IMR-90 (cell line): Measurements from ENCODE around the gene GLB1L. TPM values are rescaled to one million over a fixed set of nuclear protein-coding genes. Genes with fewer than 3 reads are reported as not detected.

Experiments
- ATAC-seq: fragments of 200-7000 bp; cut with Tn5 transposase; 2 replicates; pipeline ENCODE4 v1.9.1; 2020; ENCODE audit warnings: low read depth, mild to moderate bottlenecking, moderate library complexity
- BruUV-seq: library from RNA; stranded (reverse); fragments of 400-500 nt; replicated peaks from 2 replicates; lab custom pipeline; 2021; lab: Mats Ljungman, UMichigan
- CTCF ChIA-PET: fragments of 300-600 bp; formaldehyde crosslinking; extraction: SDS; loops from one replicate; lab custom pipeline; 2021; ENCODE audit warnings: antibody characterized with exemption; lab: Yijun Ruan, JAX
- POLR2A ChIA-PET: fragments of 300-600 bp; sonication (Branson Sonifier 250); formaldehyde crosslinking; loops from one replicate; lab custom pipeline; 2022; ENCODE audit warnings: antibody characterized with exemption; ENCODE audit not compliant: unreplicated experiment; lab: Charles Lee
- DNase-seq: peaks from one replicate; pipeline ENCODE4 v3.0.0; 2013
- H2AFZ ChIP-seq: replicated peaks from 2 replicates; pipeline ENCODE3; 2013; ENCODE audit warnings: low read length, mild to moderate bottlenecking; ENCODE audit not compliant: poor library complexity
- H2AK5ac ChIP-seq: 2 replicates; pipeline ENCODE4 v1.6.1; 2013; ENCODE audit warnings: low read depth, low read length, inconsistent platforms
- H2AK9ac ChIP-seq: replicated peaks from 2 replicates; pipeline ENCODE3; 2013; ENCODE audit warnings: mild to moderate bottlenecking, low read depth, low read length, moderate library complexity; ENCODE audit not compliant: poor library complexity
- H2BK120ac ChIP-seq: 2 replicates; pipeline ENCODE4 v1.6.1; 2013; ENCODE audit warnings: low read depth, low read length, inconsistent platforms
- H2BK15ac ChIP-seq: 3 replicates; pipeline ENCODE4 v1.6.1; 2013; ENCODE audit warnings: low read depth, low read length, inconsistent platforms
- H2BK20ac ChIP-seq: 2 replicates; pipeline ENCODE4 v1.6.1; 2013; ENCODE audit warnings: low read depth, mild to moderate bottlenecking, inconsistent platforms, low read length, moderate library complexity
- H2BK5ac ChIP-seq: 2 replicates; pipeline ENCODE4 v1.6.1; 2013; ENCODE audit warnings: mild to moderate bottlenecking, low read depth, low read length, inconsistent platforms; ENCODE audit not compliant: poor library complexity, severe bottlenecking
- H3K14ac ChIP-seq: replicated peaks from 2 replicates; pipeline ENCODE4 v1.6.1; 2013; ENCODE audit warnings: low read depth, low read length, inconsistent platforms
- H3K18ac ChIP-seq: 2 replicates; pipeline ENCODE4 v1.6.1; 2013; ENCODE audit warnings: low read depth, low read length, control low read depth
- H3K23ac ChIP-seq: 2 replicates; pipeline ENCODE4 v1.6.1; 2013; ENCODE audit warnings: low read depth, low read length, inconsistent platforms
- H3K27ac ChIP-seq: 2 replicates; pipeline ENCODE4 v1.5.1; 2013; ENCODE audit warnings: mild to moderate bottlenecking, control low read depth, low read length; ENCODE audit not compliant: insufficient read depth
- H3K27me3 ChIP-seq: 2 replicates; pipeline ENCODE4 v1.6.1; 2013; ENCODE audit warnings: low read length; ENCODE audit not compliant: control insufficient read depth, insufficient read depth
- H3K36me3 ChIP-seq: 2 replicates; pipeline ENCODE4 v1.6.1; 2013; ENCODE audit warnings: low read length, mixed read lengths; ENCODE audit not compliant: control insufficient read depth, insufficient read depth
- H3K4ac ChIP-seq: 2 replicates; pipeline ENCODE4 v1.6.1; 2013; ENCODE audit warnings: low read depth, low read length, inconsistent platforms
- H3K4me1 ChIP-seq: 2 replicates; pipeline ENCODE4 v1.6.1; 2013; ENCODE audit warnings: low read length, mixed read lengths; ENCODE audit not compliant: control insufficient read depth, insufficient read depth
- H3K4me2 ChIP-seq: 2 replicates; pipeline ENCODE4 v1.6.1; 2013; ENCODE audit warnings: low read depth, mild to moderate bottlenecking, control low read depth, low read length, moderate library complexity
- H3K4me3 ChIP-seq: 2 replicates; pipeline ENCODE4 v1.5.1; 2013; ENCODE audit warnings: low read depth, mild to moderate bottlenecking, control low read depth, low read length, moderate library complexity; ENCODE audit not compliant: insufficient read depth
- H3K56ac ChIP-seq: 2 replicates; pipeline ENCODE4 v1.6.1; 2013; ENCODE audit warnings: low read length, inconsistent platforms; ENCODE audit not compliant: insufficient read depth; ENCODE audit errors: extremely low read depth
- H3K79me1 ChIP-seq, 2 experiments: 2 replicates each; pipeline ENCODE4 v1.6.1; 2013; ENCODE audit warnings: low read length in 2 of 2, inconsistent platforms in 1 of 2, low read depth in 1 of 2
- H3K9ac ChIP-seq: 2 replicates; pipeline ENCODE4 v1.6.1; 2013; ENCODE audit warnings: low read depth, low read length, control low read depth
- H3K9me1 ChIP-seq: 2 replicates; pipeline ENCODE4 v1.6.1; 2013; ENCODE audit warnings: low read length, inconsistent platforms; ENCODE audit not compliant: insufficient read depth
- H3K9me3 ChIP-seq: 2 replicates; pipeline ENCODE4 v1.6.1; 2013; ENCODE audit warnings: low read length; ENCODE audit not compliant: control insufficient read depth, insufficient read depth
- H4K20me1 ChIP-seq: 2 replicates; pipeline ENCODE4 v1.6.1; 2013; ENCODE audit warnings: low read length, inconsistent platforms; ENCODE audit not compliant: insufficient read depth
- H4K5ac ChIP-seq: 2 replicates; pipeline ENCODE4 v1.6.1; 2013; ENCODE audit warnings: mild to moderate bottlenecking, low read depth, low read length, control low read depth
- H4K8ac ChIP-seq, 2 experiments: 2 replicates each; pipeline ENCODE4 v1.6.1; 2013; ENCODE audit warnings: low read depth in 2 of 2, low read length in 2 of 2, control low read depth in 1 of 2, inconsistent platforms in 1 of 2
- H4K91ac ChIP-seq: 2 replicates; pipeline ENCODE4 v1.6.1; 2013; ENCODE audit warnings: low read depth, low read length, inconsistent platforms; ENCODE audit not compliant: insufficient read depth
- BHLHE40 ChIP-seq: fragments of 150-350 bp; IDR thresholded peaks from 2 replicates; pipeline ENCODE4 v1.6.1; 2016; ENCODE audit warnings: mild to moderate bottlenecking, low read depth, low read length
- CEBPB ChIP-seq: IDR thresholded peaks from 2 replicates; pipeline ENCODE4 v1.6.1; 2012; ENCODE audit warnings: low read depth, low read length, improper control_type of control experiment
- CHD1 ChIP-seq: IDR thresholded peaks from 2 replicates; pipeline ENCODE4 v1.6.1; 2012; ENCODE audit warnings: low read depth, low read length, improper control_type of control experiment
- FOS ChIP-seq: fragments of 150-350 bp; IDR thresholded peaks from 2 replicates; pipeline ENCODE4 v1.6.1; 2016; ENCODE audit warnings: low read depth, low read length
- MAZ ChIP-seq: IDR thresholded peaks from 2 replicates; pipeline ENCODE4 v1.6.1; 2012; ENCODE audit warnings: low read depth, mild to moderate bottlenecking, low read length, improper control_type of control experiment, moderate library complexity, borderline replicate concordance
- MXI1 ChIP-seq: IDR thresholded peaks from 2 replicates; pipeline ENCODE4 v1.6.1; 2012; ENCODE audit warnings: low read depth, mild to moderate bottlenecking, low read length, moderate library complexity, borderline replicate concordance
- POLR2A ChIP-seq: IDR thresholded peaks from 2 replicates; pipeline ENCODE4 v1.6.1; 2012; ENCODE audit warnings: mild to moderate bottlenecking, low read depth, low read length
- RCOR1 ChIP-seq: IDR thresholded peaks from 2 replicates; pipeline ENCODE4 v1.6.1; 2012; ENCODE audit warnings: mild to moderate bottlenecking, low read length, improper control_type of control experiment; ENCODE audit not compliant: insufficient replicate concordance
- RFX5 ChIP-seq: IDR thresholded peaks from 2 replicates; pipeline ENCODE4 v1.8.0; 2012; ENCODE audit warnings: low read depth, mild to moderate bottlenecking, low read length, moderate library complexity
- SMC3 ChIP-seq: fragments of 150-350 bp; IDR thresholded peaks from 2 replicates; pipeline ENCODE4 v1.6.1; 2016; ENCODE audit warnings: low read depth, mild to moderate bottlenecking, antibody characterized with exemption, low read length, moderate library complexity
- WGBS, 2 experiments: methylation state at CpG; one replicate each; pipeline versions ENCODE4 v1.1.5 to v1.1.7; 2013; ENCODE audit warnings: missing lambda C conversion rate in 2 of 2; ENCODE audit not compliant: insufficient read length in 1 of 2; ENCODE audit errors: extremely low coverage in 2 of 2; 5-methylcytosine and 5-hydroxymethylcytosine counted together
- dilution Hi-C: fragments of 300-500 bp; cut with HindIII; formaldehyde crosslinking; loops from one replicate; pipeline ENCODE4 v1.14.3; 2018; ENCODE audit warnings: low sequenced_read_pairs; ENCODE audit not compliant: unreplicated experiment
- in situ Hi-C: fragments of 300-500 bp; cut with MboI; formaldehyde crosslinking; loops from 3 replicates; pipeline ENCODE4 v1.14.3; 2019; ENCODE audit warnings: low sequenced_read_pairs, inconsistent platforms, mixed read lengths
- intact Hi-C: fragments of 100-400 bp; cut with micrococcal nuclease; formaldehyde crosslinking; loops from 2 replicates; pipeline ENCODE4 v1.10.0; 2022
- polyA plus RNA-seq, 3 experiments: library from polyadenylated mRNA; depleted of rRNA; stranded (reverse); fragments of >200 nt; gene quantifications; 2 replicates each; pipeline ENCODE4 v1.2.3, GENCODE V29; 2012; ENCODE audit warnings: low replicate concordance in 1 of 3
- total RNA-seq: library from RNA; depleted of rRNA; stranded (reverse); fragments of >200 nt; gene quantifications from 2 replicates; pipeline ENCODE4 v1.2.3, GENCODE V29; 2012
- TF ChIP-seq, protein P1 (sequence below): conservative IDR thresholded peaks from 2 replicates; pipeline ENCODE4 v1.5.1; 2012; ENCODE audit warnings: mild to moderate bottlenecking, low read depth, low read length, improper control_type of control experiment
- TF ChIP-seq, protein P2 (sequence below): fragments of 150-350 bp; IDR thresholded peaks from 2 replicates; pipeline ENCODE4 v1.6.1; 2017; ENCODE audit warnings: mild to moderate bottlenecking, antibody characterized with exemption, low read length, low read depth
- TF ChIP-seq, protein P3 (sequence below): fragments of 150-350 bp; IDR thresholded peaks from 2 replicates; pipeline ENCODE4 v1.6.1; 2016; ENCODE audit warnings: low read depth, mild to moderate bottlenecking, low read length, moderate library complexity, borderline replicate concordance

GLB1L gene
- total and polyA plus RNA-seq, 2 of the 4 experiments (the other 2 are of a cell fraction): 4.1 to 6.2 TPM

DNA sequence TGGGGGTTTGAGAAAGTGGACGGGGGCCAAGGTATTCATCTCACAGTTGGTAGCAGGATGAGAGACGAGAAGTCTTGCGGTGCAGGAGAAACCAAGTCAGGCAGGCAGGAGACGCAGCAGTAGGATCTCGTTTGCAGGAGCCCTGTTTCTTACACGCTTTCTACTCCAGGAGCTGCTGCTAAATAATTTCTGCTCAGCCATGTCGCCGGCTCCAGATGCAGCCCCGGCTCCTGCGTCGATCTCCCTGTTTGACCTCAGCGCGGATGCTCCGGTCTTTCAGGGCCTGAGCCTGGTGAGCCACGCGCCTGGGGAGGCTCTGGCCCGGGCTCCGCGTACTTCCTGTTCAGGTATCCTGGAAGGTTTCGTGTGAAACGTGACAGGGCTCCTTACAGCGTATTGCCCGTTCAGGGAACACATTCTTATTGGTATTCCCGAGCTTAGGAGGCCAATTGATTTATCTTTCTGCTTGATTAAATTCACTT lies 15.1 kb downstream of the GLB1L start:
- BruUV-seq: no TSS peak
- no peak overlapping the region for H2BK15ac ChIP-seq
- WGBS, 2 experiments: 1% methylated on average over 14 of the region's 24 CpGs; no CpG with 5 or more reads in 1 of the 2 experiments
- in situ Hi-C loops (no loop called here), intact Hi-C loops (loop anchor here (2.0 kb wide), 1 partner anchor 59 kb away; no protein-coding TSS in a partner anchor), dilution Hi-C loops (no loop called here)
- H3K4ac ChIP-seq: peak overlapping the region; percentile 73
- no peak overlapping the region for H2BK20ac ChIP-seq
- peak overlapping the region; percentile 80 for H3K4me2 ChIP-seq
- H4K8ac ChIP-seq: peak overlapping the region; percentile 38 to 86
- peak overlapping the region; percentile 51; the same call in 1 of the 2 replicates for H4K5ac ChIP-seq
- peak; percentile 55 for DNase-seq
- peak overlapping the region; percentile 72 for H3K23ac ChIP-seq
- H3K9me1 ChIP-seq: peaks cover 8% of the 10 kb centered on the region; the same call in 1 of the 2 replicates
- CTCF ChIA-PET: interaction anchor here (0.6 to 1.3 kb wide), 2 partner anchors 61 to 65 kb away, joined by 3 to 8 read pairs; no protein-coding TSS in a partner anchor
- TF ChIP-seq RFX5: no peak
- TF ChIP-seq, protein P1, sequence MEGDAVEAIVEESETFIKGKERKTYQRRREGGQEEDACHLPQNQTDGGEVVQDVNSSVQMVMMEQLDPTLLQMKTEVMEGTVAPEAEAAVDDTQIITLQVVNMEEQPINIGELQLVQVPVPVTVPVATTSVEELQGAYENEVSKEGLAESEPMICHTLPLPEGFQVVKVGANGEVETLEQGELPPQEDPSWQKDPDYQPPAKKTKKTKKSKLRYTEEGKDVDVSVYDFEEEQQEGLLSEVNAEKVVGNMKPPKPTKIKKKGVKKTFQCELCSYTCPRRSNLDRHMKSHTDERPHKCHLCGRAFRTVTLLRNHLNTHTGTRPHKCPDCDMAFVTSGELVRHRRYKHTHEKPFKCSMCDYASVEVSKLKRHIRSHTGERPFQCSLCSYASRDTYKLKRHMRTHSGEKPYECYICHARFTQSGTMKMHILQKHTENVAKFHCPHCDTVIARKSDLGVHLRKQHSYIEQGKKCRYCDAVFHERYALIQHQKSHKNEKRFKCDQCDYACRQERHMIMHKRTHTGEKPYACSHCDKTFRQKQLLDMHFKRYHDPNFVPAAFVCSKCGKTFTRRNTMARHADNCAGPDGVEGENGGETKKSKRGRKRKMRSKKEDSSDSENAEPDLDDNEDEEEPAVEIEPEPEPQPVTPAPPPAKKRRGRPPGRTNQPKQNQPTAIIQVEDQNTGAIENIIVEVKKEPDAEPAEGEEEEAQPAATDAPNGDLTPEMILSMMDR: no peak
- TF ChIP-seq RCOR1: no peak
- peak; percentile 62; the same call in 1 of the 2 replicates for TF ChIP-seq MXI1
- peak; percentile 46; the same call in 1 of the 2 replicates for TF ChIP-seq BHLHE40
- TF ChIP-seq, protein P2, sequence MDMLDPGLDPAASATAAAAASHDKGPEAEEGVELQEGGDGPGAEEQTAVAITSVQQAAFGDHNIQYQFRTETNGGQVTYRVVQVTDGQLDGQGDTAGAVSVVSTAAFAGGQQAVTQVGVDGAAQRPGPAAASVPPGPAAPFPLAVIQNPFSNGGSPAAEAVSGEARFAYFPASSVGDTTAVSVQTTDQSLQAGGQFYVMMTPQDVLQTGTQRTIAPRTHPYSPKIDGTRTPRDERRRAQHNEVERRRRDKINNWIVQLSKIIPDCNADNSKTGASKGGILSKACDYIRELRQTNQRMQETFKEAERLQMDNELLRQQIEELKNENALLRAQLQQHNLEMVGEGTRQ: no peak
- TF ChIP-seq, protein P3, sequence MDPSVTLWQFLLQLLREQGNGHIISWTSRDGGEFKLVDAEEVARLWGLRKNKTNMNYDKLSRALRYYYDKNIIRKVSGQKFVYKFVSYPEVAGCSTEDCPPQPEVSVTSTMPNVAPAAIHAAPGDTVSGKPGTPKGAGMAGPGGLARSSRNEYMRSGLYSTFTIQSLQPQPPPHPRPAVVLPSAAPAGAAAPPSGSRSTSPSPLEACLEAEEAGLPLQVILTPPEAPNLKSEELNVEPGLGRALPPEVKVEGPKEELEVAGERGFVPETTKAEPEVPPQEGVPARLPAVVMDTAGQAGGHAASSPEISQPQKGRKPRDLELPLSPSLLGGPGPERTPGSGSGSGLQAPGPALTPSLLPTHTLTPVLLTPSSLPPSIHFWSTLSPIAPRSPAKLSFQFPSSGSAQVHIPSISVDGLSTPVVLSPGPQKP: no peak
- peak; percentile 61; the same call in 1 of the 2 replicates for TF ChIP-seq POLR2A
- no peak for TF ChIP-seq FOS
- TF ChIP-seq SMC3: 0 out of 2 replicates have a peak, but pooled peaks have one; percentile 6
- no peak for TF ChIP-seq CEBPB
- TF ChIP-seq MAZ: no peak
- TF ChIP-seq CHD1: no peak
- peak overlapping the region; percentile 40 for H3K27ac ChIP-seq
- ATAC-seq: peak; percentile 5; the same call in 1 of the 2 replicates
- H3K79me1 ChIP-seq: peaks cover 46 to 55% of the 10 kb centered on the region in 2 experiments
- peak overlapping the region; percentile 99 for H2AFZ ChIP-seq
- H3K18ac ChIP-seq: peak overlapping the region; percentile 14; the same call in 1 of the 2 replicates
- peaks cover 5% of the 10 kb centered on the region for H3K4me1 ChIP-seq
- peak overlapping the region; percentile 49 for H2BK5ac ChIP-seq
- H3K4me3 ChIP-seq: peak overlapping the region; percentile 77
- peak overlapping the region; percentile 50; the same call in 1 of the 2 replicates for H2AK5ac ChIP-seq
- peak overlapping the region; percentile 23; the same call in 1 of the 2 replicates for H2BK120ac ChIP-seq
- H3K36me3 ChIP-seq: peaks cover 35% of the 10 kb centered on the region
- peak overlapping the region; percentile 84 for H4K91ac ChIP-seq
- H3K9ac ChIP-seq: peak overlapping the region; percentile 74
- no peaks in the 10 kb centered on the region for H4K20me1 ChIP-seq
- peak overlapping the region; percentile 79 for H3K14ac ChIP-seq
- peak overlapping the region; percentile 78 for H3K56ac ChIP-seq
- H3K27me3 ChIP-seq: no peaks in the 10 kb centered on the region
- H2AK9ac ChIP-seq: peak overlapping the region; percentile 92
- POLR2A ChIA-PET: no interaction called here
- no peaks in the 10 kb centered on the region for H3K9me3 ChIP-seq
